NCI-H226 (cell line): ENCODE measurements around the gene XYLT1.

Experiments
- DNase-seq: peaks from one replicate; pipeline ENCODE4 v3.0.0-alpha.2; 2015

The XYLT1 gene

DNA sequence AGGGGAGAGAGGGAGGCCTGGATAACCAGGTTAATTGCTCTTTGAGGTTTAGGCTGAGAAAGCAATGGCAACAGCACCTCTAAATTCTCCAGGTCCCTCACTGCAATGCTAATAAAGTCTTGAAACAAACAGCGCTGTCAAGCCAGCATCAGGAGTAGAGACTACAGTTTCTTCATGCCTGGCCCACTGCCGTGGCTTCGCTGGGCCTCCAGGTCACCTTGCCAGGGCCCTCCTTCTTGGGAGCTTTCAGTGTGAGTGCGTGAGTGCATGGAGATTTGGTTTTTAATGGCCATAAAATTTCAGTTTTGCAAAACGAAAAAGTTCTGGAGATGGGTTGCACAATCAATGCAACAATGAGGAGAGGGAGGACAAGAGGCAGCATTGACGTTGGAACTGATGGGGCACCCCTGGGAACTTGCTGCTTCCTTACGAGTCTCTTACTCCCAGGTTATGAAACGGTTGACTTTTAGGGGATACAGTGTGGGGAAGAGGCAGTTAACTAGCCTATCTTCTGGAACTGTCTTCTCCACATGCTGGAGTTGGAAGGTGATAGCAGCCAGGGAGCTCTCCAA is 229.4 kb downstream of the XYLT1 start:
- no peak for DNase-seq

DNA sequence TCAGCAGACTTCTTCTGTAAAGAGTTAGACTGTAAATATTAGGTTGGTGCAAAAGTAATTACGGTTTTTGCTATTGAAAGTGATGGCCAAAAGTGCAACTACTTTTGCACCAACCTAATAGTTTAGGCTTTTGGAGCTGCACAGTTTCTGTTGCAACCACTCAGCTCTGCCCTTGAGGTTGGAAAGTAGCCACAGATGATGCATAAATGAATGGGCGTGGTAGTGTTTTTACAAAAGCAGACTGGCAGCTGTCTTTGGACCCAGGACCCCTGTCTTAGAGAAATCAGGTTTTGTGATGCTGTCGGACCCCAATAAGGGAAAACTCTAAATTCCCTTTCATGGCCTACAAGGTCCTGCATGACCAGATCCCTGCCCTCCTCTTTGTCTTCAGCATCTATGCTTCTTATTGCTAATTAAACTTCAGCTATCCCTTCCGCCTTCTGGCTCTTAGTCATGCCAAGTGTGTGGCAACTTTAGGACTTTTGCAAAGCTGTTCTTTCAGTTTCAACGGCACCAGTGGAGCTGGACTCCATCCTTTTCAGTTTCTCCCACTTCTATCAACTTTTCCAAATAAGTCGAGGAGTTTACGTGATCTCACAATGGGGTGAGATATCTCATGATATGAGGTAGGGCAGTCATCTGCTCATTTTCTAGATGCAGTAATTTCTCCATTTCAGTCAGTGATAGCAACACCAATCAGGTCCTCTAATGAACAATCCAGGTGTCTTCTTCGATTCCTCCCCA is 232.3 kb downstream of the XYLT1 start:
- DNase-seq: no peak

DNA sequence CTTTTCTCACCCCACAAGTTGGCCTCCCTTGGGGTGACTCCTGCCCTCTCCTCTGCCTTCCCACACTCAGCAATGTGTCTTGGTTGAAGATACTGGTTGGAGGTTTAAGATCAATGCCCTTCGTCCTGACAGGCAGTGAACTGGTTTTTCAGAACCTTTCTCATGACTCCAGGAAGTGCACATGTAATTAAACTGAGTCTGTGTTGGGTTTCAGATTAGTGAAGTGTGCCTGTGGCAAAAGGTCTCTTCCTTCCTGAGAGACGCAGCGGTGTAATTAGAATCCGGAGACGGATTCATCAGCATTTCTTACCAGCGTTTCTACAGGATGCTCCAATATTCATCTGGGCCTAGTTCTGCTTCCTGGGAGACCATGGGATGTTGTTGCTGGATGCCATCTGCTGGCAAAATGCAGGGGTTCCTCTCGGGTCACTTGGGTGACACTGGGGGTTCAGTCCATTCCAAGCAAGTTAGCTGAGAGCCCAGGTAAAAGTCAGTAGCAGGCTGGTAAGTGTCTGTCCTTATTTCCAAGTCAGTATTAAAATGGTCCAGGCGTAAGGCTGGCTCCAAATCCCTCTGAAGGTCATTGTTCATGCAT is 233.3 kb downstream of the XYLT1 start:
- no peak for DNase-seq

DNA sequence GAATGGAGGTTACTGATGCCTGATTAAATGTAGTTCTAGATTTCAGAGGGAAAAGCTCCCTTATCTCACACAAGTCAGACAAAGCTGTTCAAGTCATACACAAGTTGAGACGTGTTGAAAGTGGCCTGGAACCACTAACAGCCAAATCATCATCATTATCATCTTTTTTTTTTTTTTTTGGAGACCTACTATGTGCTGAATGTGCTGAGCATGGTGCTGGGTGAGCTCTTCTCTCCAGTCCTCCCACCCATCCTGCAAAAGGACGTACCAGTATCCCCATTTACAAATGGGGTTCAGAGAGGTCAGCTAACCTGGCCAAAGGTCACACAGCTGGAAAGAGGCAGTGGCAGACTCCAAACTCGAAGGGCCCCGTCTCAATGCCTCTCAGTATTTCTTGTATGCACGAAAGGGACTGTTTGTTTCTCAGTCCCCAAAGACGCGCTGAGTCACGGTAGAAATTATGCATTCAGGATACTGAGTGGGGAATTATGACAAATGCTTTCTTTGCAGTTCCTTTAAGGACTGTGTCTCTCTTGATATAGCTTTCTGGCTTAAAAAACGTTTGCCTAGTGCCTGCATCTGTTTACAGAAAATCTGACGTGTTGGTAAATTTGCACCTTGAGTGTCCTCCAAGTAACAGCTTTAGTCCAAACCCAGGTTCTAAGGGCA is 235.5 kb downstream of the XYLT1 start:
- DNase-seq: no peak

DNA sequence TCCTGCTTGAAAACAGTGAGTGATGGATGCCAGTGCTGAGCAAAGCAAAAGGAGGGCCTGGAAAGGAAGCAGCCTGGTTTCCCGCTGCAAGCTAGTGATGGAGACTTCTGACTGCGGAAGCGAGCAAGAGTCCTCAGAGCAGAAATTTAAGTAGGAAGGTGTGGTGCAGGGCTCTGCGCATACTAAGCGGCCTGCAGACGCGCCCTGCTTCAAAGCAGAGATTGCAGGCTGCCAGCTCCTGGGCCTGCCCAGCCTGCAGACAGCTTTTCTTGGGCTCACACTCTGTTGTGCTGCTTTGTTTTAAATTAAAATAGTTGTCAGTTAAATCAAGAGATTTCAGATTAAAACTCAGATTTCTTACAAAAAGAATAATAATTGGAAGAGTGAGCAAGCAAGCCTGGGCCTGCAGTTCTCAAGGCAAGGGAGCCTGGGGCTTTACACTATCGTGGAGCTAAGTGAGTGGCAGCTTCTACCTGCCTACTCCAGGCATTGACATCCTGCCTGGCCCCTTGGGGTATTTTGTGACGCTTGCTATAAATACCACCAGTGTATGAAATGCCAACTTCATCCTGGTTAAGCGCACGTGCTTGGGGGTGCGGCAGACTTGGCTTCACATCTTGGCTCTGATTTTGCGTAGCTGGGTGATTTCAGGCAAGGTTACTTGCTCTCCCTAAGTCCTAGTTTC is 237.3 kb downstream of the XYLT1 start:
- no peak for DNase-seq

DNA sequence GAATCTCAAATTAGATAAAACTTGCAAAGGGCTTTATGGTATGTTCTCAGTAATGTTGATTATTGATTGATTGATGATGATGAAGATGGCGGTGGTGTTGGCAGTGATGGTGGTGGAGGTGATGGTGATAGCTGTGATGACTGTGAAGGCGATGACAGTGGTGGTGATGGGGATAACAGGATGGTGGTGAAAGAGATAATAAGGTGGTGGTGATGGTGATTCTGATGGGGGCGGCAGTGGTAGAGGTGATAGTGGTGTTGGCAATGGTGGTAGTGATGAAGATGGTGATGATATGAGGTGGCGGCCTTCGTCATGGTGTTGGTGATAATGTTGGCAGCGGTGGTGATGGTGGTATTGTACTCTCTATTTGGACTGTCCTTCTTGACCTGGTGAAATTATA is 238.3 kb downstream of the XYLT1 start:
- DNase-seq: no peak

DNA sequence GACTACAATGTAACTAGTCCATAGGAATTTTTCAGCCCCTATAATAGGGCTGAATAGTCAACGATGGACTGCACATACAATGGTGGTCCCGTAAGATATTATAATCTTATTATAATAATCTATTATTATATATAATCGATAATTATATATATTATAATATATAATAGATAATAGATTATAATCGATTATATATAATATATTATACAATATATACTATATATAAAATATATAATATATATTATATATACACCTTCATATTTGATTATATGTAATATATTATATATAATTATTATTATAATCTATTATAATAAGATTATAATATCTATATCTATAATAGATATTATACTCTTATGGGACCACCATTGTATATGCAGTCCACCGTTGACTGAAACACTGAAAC is 238.8 kb downstream of the XYLT1 start:
- no peak for DNase-seq

DNA sequence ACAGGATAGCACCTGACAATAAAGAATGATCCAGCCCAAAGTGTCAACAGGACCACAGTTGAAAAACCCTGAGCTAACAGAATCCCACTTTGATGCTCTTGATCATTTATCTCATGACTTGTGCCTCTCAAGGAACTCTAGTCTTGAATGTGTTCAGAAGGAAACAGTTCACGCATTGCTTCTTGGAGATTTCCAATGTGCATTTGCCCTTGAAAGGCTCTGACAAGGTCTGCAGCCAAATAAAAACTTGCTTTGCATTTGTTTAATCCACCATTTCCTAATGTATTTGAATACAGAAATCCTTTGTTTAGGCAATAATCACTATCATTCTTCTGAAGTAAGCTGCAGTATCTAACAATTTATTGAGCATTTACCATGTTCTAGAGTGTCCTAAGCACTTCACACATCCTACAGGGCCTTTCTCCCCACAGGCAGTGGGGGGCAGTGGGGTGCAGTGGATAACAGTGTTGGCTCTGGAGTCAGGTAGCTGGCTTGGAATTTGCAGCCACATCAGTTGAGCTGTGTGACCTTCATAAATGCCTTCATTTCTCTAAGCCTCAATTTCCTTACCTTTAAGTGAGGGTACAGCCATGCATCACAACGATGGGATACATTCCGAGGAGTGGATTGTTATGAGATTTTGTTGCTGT is 239.7 kb downstream of the XYLT1 start:
- DNase-seq: no peak

DNA sequence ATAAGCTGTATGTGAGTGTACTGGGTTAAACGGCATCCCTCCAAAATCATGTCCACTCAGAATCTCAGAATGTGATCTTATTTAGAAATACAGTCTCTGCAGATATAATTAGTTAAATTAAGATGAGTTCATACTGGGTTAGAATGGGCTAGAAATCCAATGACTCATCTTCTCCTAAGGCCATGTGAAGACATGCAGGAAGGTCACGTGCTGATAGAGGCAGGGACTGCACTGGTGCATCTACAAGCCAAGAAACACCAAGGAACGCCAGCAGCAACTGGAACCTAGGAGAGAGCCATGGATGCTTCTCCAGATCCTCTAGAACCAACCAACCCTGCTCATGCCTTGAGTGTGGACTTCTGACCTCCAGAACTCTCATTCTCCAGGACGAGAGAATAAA is 241.0 kb downstream of the XYLT1 start:
- DNase-seq: no peak

DNA sequence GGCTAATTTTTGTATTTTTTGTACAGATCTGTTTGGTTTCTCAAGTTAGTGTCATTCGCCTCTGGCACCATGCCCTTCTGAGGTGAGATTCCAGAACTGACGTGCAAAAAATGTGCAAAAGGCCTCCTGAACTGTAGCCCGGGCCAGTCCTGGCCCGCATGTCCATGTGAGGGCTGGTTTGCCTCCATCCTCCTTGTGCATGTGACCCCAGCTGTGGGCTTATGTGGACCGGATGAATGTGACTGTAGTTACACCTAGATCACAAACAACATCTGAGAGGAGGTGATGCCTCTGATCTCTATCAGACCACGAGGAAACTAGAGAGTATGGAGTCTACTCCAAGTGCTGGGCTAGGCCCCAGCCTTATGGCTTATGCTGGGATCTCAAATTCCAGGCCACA is 241.6 kb downstream of the XYLT1 start:
- no peak for DNase-seq

DNA sequence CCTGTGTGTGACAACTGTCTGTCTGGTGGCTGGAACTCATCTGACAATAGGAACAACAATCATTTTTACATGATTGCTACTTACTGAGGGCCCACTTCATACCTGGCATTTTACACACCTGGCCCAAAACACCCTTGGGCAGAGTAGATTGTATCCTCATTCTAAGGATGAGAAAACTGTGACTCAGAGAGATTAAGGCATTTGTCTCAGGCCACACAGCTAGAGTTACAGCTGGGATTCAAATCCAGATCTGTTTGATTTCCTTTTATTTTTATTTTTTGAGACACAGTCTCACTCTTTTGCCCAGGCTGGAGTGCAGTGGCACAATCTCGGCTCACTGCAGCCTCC is 242.1 kb downstream of the XYLT1 start:
- no peak for DNase-seq

DNA sequence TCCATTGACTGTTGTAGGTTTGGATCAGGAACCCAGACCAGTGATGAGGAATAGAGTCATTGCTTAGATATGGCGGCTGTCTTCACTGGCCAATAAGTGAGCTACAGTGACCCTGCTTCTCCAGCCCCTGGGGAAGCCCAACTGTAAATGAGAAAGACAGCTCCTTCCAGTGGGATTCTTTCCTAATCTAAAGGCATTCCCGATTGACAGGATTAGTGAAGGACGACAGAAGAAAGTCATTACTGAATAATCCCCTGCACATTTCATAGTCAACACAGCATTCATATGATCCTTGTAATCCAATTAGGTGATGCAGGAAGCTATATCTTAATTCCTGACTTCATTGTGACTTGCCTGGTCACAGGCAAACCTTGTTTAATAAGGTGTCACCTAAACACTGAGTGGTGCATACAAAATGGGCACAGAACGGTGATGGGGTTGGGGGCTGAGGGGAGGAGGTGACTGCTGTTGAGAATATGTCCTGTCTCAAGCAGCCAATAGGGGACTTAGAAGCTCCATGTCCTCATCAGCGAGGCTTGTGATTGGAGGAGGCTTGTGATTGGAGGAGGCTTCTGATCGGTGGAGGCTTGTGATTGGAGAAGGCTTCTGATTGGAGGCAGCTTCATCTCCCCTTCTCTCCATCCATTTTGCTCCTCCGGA is 242.6 kb downstream of the XYLT1 start:
- DNase-seq: no peak

DNA sequence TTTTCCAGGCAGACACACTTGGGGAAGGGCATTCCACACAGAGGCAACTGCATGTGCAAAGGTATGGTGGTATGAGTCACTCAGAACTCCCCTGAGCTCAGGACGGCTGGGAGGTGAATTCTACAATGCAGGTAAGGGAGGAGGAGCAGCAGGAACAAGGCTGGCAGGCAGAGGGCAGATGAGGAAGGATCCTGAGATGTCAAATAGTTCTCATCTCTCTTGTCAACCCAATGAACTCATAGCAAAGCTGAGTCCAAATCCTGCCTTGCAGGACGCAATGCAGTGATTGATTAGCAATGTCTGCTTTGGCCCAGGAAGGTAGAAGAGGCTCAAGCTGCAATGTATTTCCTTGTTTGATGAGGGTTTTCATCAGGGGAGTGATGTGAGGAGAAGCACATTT is 243.5 kb downstream of the XYLT1 start:
- no peak for DNase-seq

DNA sequence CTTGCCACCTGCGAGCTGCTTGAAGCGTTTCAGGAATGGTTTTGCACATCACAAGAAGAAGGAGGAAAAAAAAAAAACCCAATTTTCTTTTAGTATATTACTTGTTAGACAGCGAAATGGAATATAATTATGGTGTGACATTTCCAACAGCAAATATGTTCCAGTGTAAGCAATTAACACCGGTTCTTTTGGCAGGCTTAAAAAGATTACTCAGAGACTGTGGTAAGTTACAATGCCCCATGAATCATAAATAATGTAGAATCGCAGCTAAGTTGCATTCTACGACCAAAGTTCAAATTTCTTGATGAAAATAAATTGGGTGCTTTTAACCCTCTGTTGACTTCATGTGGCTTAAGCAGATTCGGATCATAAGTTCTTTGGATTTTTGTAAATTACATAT is 245.2 kb downstream of the XYLT1 start:
- no peak for DNase-seq

DNA sequence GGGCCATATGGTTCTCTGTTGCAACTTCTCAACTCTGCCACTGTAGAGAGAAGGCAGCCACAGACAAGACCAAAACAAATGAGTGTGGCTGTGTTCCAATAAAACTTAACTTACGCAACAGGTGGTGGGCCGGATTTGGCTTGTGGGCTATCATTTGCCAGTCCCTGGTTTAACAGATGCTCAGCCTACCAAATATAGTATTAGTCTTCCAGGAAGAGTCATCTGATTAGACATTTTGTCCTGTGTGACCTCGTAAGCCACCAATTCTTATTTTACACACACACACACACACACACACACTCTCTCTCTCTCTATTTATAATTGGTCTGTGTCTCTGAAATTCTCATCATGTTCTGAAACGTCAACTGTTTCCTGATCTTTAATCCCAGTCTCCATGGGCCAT is 245.9 kb downstream of the XYLT1 start:
- DNase-seq: no peak

DNA sequence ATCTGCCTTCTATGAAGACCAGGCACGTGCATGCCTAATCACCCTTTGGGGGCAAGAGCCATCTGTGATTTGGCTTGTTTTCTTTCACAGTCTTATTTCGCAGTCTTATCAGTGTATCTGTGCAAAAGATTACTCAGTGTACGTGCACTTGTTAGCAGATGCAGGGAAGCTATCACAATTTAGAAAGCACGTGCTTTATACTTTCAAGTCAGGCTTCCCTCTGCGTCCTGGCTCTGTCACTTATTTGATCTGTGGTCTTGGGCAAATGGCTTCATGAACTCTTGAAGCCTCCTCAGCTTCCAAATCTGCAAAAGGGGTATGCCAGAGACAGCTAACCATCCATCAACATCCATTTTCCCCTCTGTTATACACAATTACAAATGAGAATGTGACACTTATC is 246.4 kb downstream of the XYLT1 start:
- no peak for DNase-seq

DNA sequence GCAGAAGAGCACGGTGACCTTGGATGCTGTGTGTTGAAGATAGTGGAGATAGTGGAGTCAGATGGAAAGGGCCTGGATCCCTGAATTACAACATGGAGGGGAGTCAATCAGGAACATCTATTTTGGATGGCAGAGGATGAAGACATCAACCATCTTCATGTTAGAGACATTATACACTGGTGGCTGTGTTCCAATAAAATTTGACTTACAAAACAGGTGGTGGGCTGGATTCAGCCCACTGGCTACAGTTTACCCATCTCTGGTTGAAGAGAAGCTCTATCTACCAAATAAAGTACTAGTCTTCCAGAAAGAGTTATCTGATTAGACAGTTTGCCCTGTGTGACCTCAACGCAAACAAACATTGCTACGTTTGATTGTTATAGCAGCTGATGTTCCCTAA is 247.2 kb downstream of the XYLT1 start:
- no peak for DNase-seq

DNA sequence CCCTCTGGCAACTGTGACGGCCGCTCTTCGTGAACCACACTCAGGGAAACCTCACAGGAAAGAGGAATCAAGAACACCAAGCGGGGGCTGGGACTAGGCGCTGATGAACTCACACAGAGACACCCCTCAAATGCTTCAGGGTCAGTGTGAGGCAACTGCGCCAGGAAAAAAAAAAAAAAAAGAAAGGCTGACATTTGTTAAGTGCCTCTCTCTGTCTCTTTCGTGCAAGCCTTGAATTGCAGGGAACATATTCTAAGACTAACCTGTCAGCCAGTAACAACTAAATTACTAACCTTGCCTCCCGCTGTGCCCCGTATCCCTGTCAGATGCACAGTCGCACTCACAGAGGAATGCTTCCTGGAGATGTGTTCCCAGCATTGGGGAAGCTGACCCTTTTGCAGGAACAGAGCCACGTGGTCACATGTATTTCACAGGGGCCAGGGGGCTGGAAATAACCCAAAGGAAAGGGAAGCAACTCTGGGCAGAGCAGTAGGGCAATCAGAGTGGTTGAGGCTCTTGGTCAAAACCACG is 247.8 kb downstream of the XYLT1 start:
- DNase-seq: no peak

DNA sequence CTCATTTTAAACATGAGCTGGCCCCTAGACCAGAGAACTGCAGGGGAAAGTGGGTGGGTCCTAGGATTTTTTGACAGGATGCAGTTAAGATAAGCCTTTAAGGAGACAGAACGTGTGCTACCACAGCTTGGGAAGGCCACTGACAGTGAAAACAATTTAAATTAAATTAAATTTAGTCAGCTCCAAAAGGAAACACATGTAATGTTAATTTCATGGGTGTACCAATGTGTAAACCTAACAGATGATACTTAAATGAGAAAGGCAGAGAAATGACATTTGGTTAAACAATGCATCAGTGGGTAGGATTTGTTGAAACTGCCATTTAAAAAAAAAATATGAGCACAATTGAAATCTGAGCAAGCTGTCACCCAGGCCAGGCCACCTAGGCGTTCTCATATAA is 250.8 kb downstream of the XYLT1 start:
- DNase-seq: no peak

DNA sequence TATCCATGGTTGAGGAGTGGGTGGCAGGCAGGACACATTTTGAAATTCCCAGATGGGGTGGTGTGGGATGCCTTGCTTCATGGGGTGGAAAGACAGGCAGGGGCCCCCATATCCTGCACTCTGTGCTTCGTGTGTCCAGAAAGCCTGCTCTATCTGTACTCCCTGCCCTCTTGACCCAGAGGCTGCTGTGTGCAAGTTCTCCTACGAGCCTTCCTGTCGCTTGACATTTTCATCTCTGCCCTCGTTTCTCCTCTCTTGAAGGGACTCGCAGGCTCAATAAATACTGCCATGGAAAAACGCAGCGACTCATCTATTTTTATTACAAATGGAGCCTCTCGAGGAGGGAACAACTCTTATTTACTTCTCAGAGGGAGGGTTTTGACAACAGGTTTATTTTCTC is 254.8 kb downstream of the XYLT1 start:
- DNase-seq: no peak

DNA sequence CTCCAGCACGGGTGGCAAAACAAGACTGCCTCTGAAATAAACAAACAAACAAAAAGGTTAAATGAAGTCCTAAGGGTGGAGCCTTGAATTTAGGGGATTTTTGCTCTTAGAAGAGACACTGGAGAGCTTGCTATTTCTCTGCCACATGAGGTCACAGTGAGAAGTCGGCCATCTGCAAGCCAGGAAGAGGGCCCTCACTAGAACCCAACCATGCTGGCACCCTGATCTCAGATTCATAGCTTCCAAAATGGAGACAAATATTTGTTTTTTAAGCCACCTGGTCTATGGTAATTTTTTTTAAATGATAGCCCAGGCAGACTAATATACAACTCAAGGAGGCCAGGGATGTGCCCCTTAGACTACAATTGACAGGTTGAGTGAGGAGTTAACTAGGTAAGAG is 255.5 kb downstream of the XYLT1 start:
- no peak for DNase-seq

DNA sequence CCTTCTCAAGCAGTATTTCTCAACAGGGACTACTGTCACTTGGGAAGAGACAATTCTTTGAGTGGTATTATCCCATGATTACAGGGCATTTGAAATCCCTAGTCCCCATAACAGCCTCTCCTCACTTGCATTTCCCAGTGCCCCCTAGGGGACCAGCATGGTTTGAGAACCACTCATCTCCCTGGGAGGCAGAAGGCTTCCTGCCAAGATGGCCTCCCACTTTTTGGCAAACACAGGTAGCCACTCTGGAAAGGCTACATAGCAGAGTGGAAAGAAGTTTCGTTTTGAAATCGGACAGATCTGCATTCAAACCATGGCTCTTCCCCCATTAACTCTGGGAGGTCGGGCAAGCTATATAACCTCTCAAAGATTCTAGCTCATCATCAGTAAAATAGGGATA is 256.8 kb downstream of the XYLT1 start:
- DNase-seq: no peak
